Measurements from ENCODE around the gene ZNF775.

Gene ZNF775

GRCh38 chr7:150399421-150400007 lies 20.4 kb downstream of the ZNF775 start:
- H3K4me2 ChIP-seq (ENCODE audit: low read length), result no peak overlapping the region
- H3K4me1 ChIP-seq (ENCODE audit: control insufficient read depth, low read depth, low read length), result peaks cover 23% of the 10 kb centered on the region
- no peak overlapping the region for H2AK5ac ChIP-seq (ENCODE audit: low read length)
- no peak for DNase-seq
- no peak overlapping the region for H3K18ac ChIP-seq (ENCODE audit: low read length)
- no peaks in the 10 kb centered on the region for H3K79me2 ChIP-seq (ENCODE audit: control insufficient read depth, insufficient read depth, low read length)
- no peaks in the 10 kb centered on the region for H3K27me3 ChIP-seq (ENCODE audit: insufficient read depth, low read length, poor library complexity)
- H3K36me3 ChIP-seq (ENCODE audit: control insufficient read depth, insufficient read depth, low read length), result no peaks in the 10 kb centered on the region
- peak overlapping the region; percentile 38 for H3K56ac ChIP-seq (ENCODE audit: low read length)
- H3K79me1 ChIP-seq (ENCODE audit: low read length), result no peaks in the 10 kb centered on the region
- no peak overlapping the region for H2BK120ac ChIP-seq (ENCODE audit: low read depth, low read length)
- no peak overlapping the region for H4K5ac ChIP-seq (ENCODE audit: low read length)
- WGBS (ENCODE audit: extremely low coverage, insufficient coverage, low lambda C conversion rate), result no CpG with 5 or more reads among the region's 15 CpGs
- H3K9ac ChIP-seq (ENCODE audit: low read length), result no peak overlapping the region
- no peak overlapping the region for H4K8ac ChIP-seq (ENCODE audit: low read depth, low read length)
- H3K4me3 ChIP-seq (ENCODE audit: low read length), result no peak overlapping the region
- no peak overlapping the region for H2BK5ac ChIP-seq (ENCODE audit: low read length)
- no peak overlapping the region for H3K27ac ChIP-seq (ENCODE audit: low read depth, low read length)
- H3K23ac ChIP-seq (ENCODE audit: low read length), result no peak overlapping the region
- H3K4ac ChIP-seq (ENCODE audit: low read depth, low read length), result no peak overlapping the region
- no peak overlapping the region for H2BK15ac ChIP-seq (replicated peaks; ENCODE audit: low read depth)

DNA sequence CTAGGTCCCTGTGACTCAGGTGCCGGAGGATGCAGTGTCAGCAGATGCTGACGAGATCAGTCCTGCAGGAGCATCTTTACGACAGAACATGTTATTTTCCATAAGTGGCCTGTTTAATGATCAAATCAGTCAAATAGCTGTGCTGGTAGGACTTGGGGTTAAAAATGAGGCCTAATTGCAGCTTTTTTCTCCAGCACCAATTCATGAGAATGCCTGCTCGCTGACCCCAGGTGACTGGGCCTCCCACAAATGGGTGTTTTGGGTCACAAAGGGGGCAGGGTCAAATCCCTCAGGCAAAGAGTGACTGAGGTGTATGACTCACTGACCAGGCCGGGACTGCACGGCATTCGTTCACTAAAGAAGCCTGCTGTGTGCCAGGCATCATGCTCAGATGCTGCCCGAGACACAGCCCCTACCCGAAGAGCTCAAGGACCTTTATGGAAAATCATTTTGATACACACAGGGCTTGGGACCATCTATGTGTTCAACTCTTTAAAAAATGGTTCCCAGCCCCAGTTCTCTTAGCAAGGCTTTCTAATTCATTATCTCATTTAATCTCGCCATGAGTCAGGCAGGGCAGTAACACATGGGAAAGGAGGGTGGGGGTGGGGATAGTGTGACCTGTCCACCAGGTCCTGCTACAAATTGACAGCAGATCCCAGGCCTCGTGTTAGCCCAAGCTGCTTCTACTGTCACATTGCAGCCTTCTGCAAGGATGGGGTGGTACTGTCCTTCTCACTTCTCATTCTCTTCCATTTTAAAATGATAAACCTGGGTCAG lies 21.1 kb downstream of the ZNF775 start:
- Histone ChIP-seq H3K18ac (ENCODE audit: low read length) (no peak overlapping the region), H3K36me3 (ENCODE audit: control insufficient read depth, insufficient read depth, low read length) (no peaks in the 10 kb centered on the region), H2BK5ac (ENCODE audit: low read length) (no peak overlapping the region), H3K56ac (ENCODE audit: low read length) (peak overlapping the region; percentile 38), H3K4me1 (ENCODE audit: control insufficient read depth, low read depth, low read length) (peaks cover 23% of the 10 kb centered on the region), H2AK5ac (ENCODE audit: low read length) (no peak overlapping the region), H3K4me3 (ENCODE audit: low read length) (no peak overlapping the region), H3K79me1 (ENCODE audit: low read length) (no peaks in the 10 kb centered on the region), H2BK15ac (replicated peaks; ENCODE audit: low read depth) (no peak overlapping the region), H3K27ac (ENCODE audit: low read depth, low read length) (no peak overlapping the region), H3K79me2 (ENCODE audit: control insufficient read depth, insufficient read depth, low read length) (no peaks in the 10 kb centered on the region), H3K4ac (ENCODE audit: low read depth, low read length) (no peak overlapping the region), H2BK120ac (ENCODE audit: low read depth, low read length) (no peak overlapping the region), H3K23ac (ENCODE audit: low read length) (no peak overlapping the region), H4K5ac (ENCODE audit: low read length) (no peak overlapping the region), H3K9ac (ENCODE audit: low read length) (no peak overlapping the region), H3K4me2 (ENCODE audit: low read length) (no peak overlapping the region), H4K8ac (ENCODE audit: low read depth, low read length) (no peak overlapping the region), H3K27me3 (ENCODE audit: insufficient read depth, low read length, poor library complexity) (no peaks in the 10 kb centered on the region)
- DNase-seq, result peak; percentile 79
- no CpG with 5 or more reads among the region's 11 CpGs for WGBS (ENCODE audit: extremely low coverage, insufficient coverage, low lambda C conversion rate)

- Histone ChIP-seq H2BK15ac (replicated peaks; ENCODE audit: low read depth) (no peak overlapping the region), H3K4me2 (ENCODE audit: low read length) (no peak overlapping the region), H3K36me3 (ENCODE audit: control insufficient read depth, insufficient read depth, low read length) (no peaks in the 10 kb centered on the region), H3K79me2 (ENCODE audit: control insufficient read depth, insufficient read depth, low read length) (no peaks in the 10 kb centered on the region), H3K23ac (ENCODE audit: low read length) (no peak overlapping the region), H3K27ac (ENCODE audit: low read depth, low read length) (no peak overlapping the region), H3K4ac (ENCODE audit: low read depth, low read length) (no peak overlapping the region), H3K9ac (ENCODE audit: low read length) (no peak overlapping the region), H2BK5ac (ENCODE audit: low read length) (no peak overlapping the region), H4K8ac (ENCODE audit: low read depth, low read length) (no peak overlapping the region), H3K4me3 (ENCODE audit: low read length) (no peak overlapping the region), H2BK120ac (ENCODE audit: low read depth, low read length) (no peak overlapping the region), H2AK5ac (ENCODE audit: low read length) (no peak overlapping the region), H3K27me3 (ENCODE audit: insufficient read depth, low read length, poor library complexity) (no peaks in the 10 kb centered on the region), H3K56ac (ENCODE audit: low read length) (peak overlapping the region; percentile 30), H3K4me1 (ENCODE audit: control insufficient read depth, low read depth, low read length) (peaks cover 23% of the 10 kb centered on the region), H3K79me1 (ENCODE audit: low read length) (no peaks in the 10 kb centered on the region), H4K5ac (ENCODE audit: low read length) (no peak overlapping the region), H3K18ac (ENCODE audit: low read length) (no peak overlapping the region)
- peak; percentile 57 for DNase-seq
- WGBS (ENCODE audit: extremely low coverage, insufficient coverage, low lambda C conversion rate), result no CpG with 5 or more reads among the region's 15 CpGs
These were observed 21.8 kb downstream of the ZNF775 start for GRCh38 chr7:150400788-150401423.

DNA sequence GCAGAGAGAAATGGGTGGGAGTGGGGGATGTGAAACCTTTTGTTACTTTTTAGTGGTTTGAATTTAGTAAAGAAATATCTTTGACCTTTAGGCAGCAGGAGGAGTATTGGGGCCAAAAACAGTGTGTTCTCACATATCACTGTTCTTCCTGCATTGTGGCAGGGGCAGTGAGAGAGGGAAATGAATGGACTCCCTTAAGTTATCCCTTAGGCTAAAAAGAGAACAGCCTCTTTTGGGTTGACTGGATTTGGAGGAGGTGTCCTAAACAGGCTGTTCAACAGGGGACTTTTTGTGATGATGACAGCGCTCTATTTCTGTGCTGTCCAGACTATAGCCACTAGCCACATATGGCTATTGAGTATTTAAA lies 22.3 kb downstream of the ZNF775 start:
- H3K4me1 ChIP-seq (ENCODE audit: control insufficient read depth, low read depth, low read length), result peaks cover 23% of the 10 kb centered on the region

DNA sequence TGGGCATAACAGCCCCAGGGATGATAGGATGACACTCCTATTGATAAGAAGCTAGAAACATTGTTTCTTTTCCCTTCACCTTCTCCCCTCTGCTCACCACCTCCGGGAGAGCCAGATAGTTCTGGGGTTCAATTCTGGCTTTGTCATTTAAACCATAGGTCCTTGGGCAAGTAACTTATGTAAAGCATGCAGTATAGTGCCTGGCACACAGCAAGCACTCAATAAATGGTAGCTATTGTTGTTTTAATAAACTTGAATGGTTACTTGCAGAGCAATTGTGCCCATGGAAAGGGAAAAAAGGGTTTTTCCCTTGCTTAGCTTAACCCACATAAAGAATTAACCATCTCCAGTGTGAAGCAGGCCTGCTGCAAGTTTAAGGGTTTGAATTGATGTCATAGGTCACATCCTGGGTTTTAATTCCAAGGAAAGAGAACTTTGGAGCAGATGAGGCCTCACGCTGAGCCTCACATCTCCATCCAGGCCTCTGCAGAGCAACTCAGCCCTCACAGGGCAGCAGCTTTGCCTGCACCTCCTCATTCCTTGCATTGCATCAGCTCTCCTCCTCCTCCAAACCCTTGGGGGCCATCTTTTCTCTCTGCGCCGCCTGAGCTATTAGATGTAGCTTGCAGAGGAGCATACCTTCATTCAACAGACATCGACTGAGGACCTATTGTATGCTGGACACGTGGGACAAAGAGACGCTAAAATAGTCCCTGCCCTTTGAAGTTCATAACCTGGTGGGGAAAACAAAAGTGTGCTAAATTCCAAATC lies 22.9 kb downstream of the ZNF775 start:
- Histone ChIP-seq H3K23ac (ENCODE audit: low read length) (no peak overlapping the region), H3K56ac (ENCODE audit: low read length) (peak overlapping the region; percentile 19), H2BK120ac (ENCODE audit: low read depth, low read length) (no peak overlapping the region), H2BK5ac (ENCODE audit: low read length) (no peak overlapping the region), H3K4me2 (ENCODE audit: low read length) (no peak overlapping the region), H3K4me1 (ENCODE audit: control insufficient read depth, low read depth, low read length) (peaks cover 23% of the 10 kb centered on the region), H3K79me2 (ENCODE audit: control insufficient read depth, insufficient read depth, low read length) (no peaks in the 10 kb centered on the region), H3K4ac (ENCODE audit: low read depth, low read length) (no peak overlapping the region), H3K27me3 (ENCODE audit: insufficient read depth, low read length, poor library complexity) (no peaks in the 10 kb centered on the region), H3K4me3 (ENCODE audit: low read length) (no peak overlapping the region), H3K79me1 (ENCODE audit: low read length) (no peaks in the 10 kb centered on the region), H3K9ac (ENCODE audit: low read length) (peak overlapping the region; percentile 15), H3K27ac (ENCODE audit: low read depth, low read length) (peak overlapping the region; percentile 22), H2AK5ac (ENCODE audit: low read length) (no peak overlapping the region), H4K8ac (ENCODE audit: low read depth, low read length) (no peak overlapping the region), H3K36me3 (ENCODE audit: control insufficient read depth, insufficient read depth, low read length) (no peaks in the 10 kb centered on the region), H3K18ac (ENCODE audit: low read length) (peak overlapping the region; percentile 11), H2BK15ac (replicated peaks; ENCODE audit: low read depth) (no peak overlapping the region), H4K5ac (ENCODE audit: low read length) (no peak overlapping the region)
- no CpG with 5 or more reads among the region's 7 CpGs for WGBS (ENCODE audit: extremely low coverage, insufficient coverage, low lambda C conversion rate)
- peak; percentile 81 for DNase-seq

More for the DNA sequence above, 22.3 kb downstream of the ZNF775 start:
- Histone ChIP-seq H2BK5ac (ENCODE audit: low read length) (no peak overlapping the region), H2AK5ac (ENCODE audit: low read length) (no peak overlapping the region), H3K4me2 (ENCODE audit: low read length) (no peak overlapping the region), H3K23ac (ENCODE audit: low read length) (no peak overlapping the region), H3K36me3 (ENCODE audit: control insufficient read depth, insufficient read depth, low read length) (no peaks in the 10 kb centered on the region), H3K9ac (ENCODE audit: low read length) (no peak overlapping the region), H3K27ac (ENCODE audit: low read depth, low read length) (no peak overlapping the region), H3K4ac (ENCODE audit: low read depth, low read length) (no peak overlapping the region), H3K4me3 (ENCODE audit: low read length) (no peak overlapping the region), H3K79me2 (ENCODE audit: control insufficient read depth, insufficient read depth, low read length) (no peaks in the 10 kb centered on the region), H4K5ac (ENCODE audit: low read length) (no peak overlapping the region), H4K8ac (ENCODE audit: low read depth, low read length) (no peak overlapping the region), H3K27me3 (ENCODE audit: insufficient read depth, low read length, poor library complexity) (no peaks in the 10 kb centered on the region), H2BK15ac (replicated peaks; ENCODE audit: low read depth) (no peak overlapping the region), H3K79me1 (ENCODE audit: low read length) (no peaks in the 10 kb centered on the region), H2BK120ac (ENCODE audit: low read depth, low read length) (no peak overlapping the region), H3K18ac (ENCODE audit: low read length) (no peak overlapping the region), H3K56ac (ENCODE audit: low read length) (peak overlapping the region; percentile 10)
- no peak for DNase-seq
- no CpG with 5 or more reads among the region's 1 CpG for WGBS (ENCODE audit: extremely low coverage, insufficient coverage, low lambda C conversion rate)

Measured in mesendoderm (in vitro differentiated cells).